Stimulated activated CD4-positive, alpha-beta T cell treated with anti-CD3 and anti-CD28 coated beads, Interleukin-1b, Interleukin-23, amount 100 ng/mL, for 1 hour (primary cell): ENCODE results near the gene P3H4.

ENCODE experiments used
- DNase-seq, 2 donors: peaks; one replicate each; pipeline ENCODE4 v3.0.0-alpha.2; 2020; ENCODE audit warnings: low read depth in 2 of 2

Gene P3H4

GRCh38 chr17:41821776-41822175 lies 10.0 kb upstream of the P3H4 start:
- no peak for DNase-seq

- DNase-seq = no peak
These were observed 6.3 kb upstream of the P3H4 start for GRCh38 chr17:41818024-41818423.

GRCh38 chr17:41816637-41817320 lies 5.0 kb upstream of the P3H4 start:
- DNase-seq = no peak

- DNase-seq = no peak
These were observed 2.4 kb upstream of the P3H4 start for GRCh38 chr17:41814195-41814594.

- DNase-seq = no peak
These were observed 2.0 kb upstream of the P3H4 start for GRCh38 chr17:41813699-41814124.

- DNase-seq = no peak
These were observed 1.5 kb upstream of the P3H4 start for GRCh38 chr17:41813152-41813680.

- DNase-seq = no peak
These were observed 817 bp upstream of the P3H4 start, which contains the start of gene FKBP10 for GRCh38 chr17:41812381-41813151. TSS of gene FKBP10 (plus strand) at chr17:41813004. CDS start at chr17:41813035, 31 bp downstream.

GRCh38 chr17:41810659-41811548 lies 845 bp downstream of the P3H4 start:
- peak in 1 of 2 donors; percentile 10 for DNase-seq

- no peak for DNase-seq
These were observed 4.9 kb downstream of the P3H4 start for GRCh38 chr17:41806685-41807445.

GRCh38 chr17:41803049-41804020 lies 8.4 kb downstream of the P3H4 start:
- DNase-seq = no peak

- peak; percentile 37 to 70 for DNase-seq
These were observed 10.1 kb downstream of the P3H4 start for GRCh38 chr17:41801374-41802271.

GRCh38 chr17:41800601-41801373 lies 11.0 kb downstream of the P3H4 start:
- no peak for DNase-seq

- no peak for DNase-seq
These were observed 12.4 kb downstream of the P3H4 start for GRCh38 chr17:41799366-41799765.

GRCh38 chr17:41797377-41797776 lies 14.4 kb downstream of the P3H4 start:
- no peak for DNase-seq

GRCh38 chr17:41796121-41796895 lies 15.4 kb downstream of the P3H4 start:
- no peak for DNase-seq

- DNase-seq = no peak
These were observed 17.2 kb downstream of the P3H4 start for GRCh38 chr17:41794540-41794975.
